Tibial nerve (tissue), 4 donors: ENCODE measurements around the gene CORO2B. TPM values are rescaled to one million over a fixed set of nuclear protein-coding genes. Genes with fewer than 3 reads are reported as not detected.
"Not testable (repeated sequence)": the region's sequence is repeated elsewhere in the genome, so short reads cannot be mapped to it uniquely, and the experiment has no call there.

Experiments
- DNase-seq, 2 donors: peaks; one replicate each; pipeline ENCODE4 v3.0.0-alpha.2; 2019; ENCODE audit warnings: low spot score in 2 of 2
- H3K27ac ChIP-seq, 4 donors: fragments of 200-600 bp; sonication (generic) in 3 of 4; one replicate each; pipeline ENCODE4 v1.5.1; 2017 to 2019; ENCODE audit warnings: mild to moderate bottlenecking in 1 of 4
- H3K27me3 ChIP-seq, 2 donors: fragments of 200-600 bp; sonication (generic) in 1 of 2; one replicate each; pipeline versions ENCODE4 v1.5.1 to v1.6.0; 2017 to 2019
- H3K36me3 ChIP-seq, 3 donors: fragments of 200-600 bp; sonication (generic); one replicate each; pipeline ENCODE4 v1.5.1; 2018 to 2019
- H3K4me1 ChIP-seq, 4 donors: fragments of 200-600 bp; sonication (generic) in 3 of 4; one replicate each; pipeline ENCODE4 v1.5.1; 2017 to 2019
- H3K4me3 ChIP-seq, 4 donors: fragments of 200-600 bp; sonication (generic) in 3 of 4; one replicate each; pipeline ENCODE4 v1.5.1; 2017 to 2019; ENCODE audit warnings: mild to moderate bottlenecking in 1 of 4, moderate library complexity in 1 of 4
- H3K9me3 ChIP-seq, 4 donors: fragments of 200-600 bp; sonication (generic) in 3 of 4; one replicate each; pipeline ENCODE4 v1.5.1; 2017 to 2019
- CTCF ChIP-seq, 5 experiments: fragments of 200-600 bp in 3 of 5; fragments of 450-650 bp in 2 of 5; sonication (generic) in 3 of 5; IDR thresholded peaks; one replicate each; pipeline ENCODE4 v1.5.1; 2016 to 2019; ENCODE audit warnings: antibody characterized with exemption in 5 of 5, mild to moderate bottlenecking in 3 of 5, moderate library complexity in 2 of 5
- EP300 ChIP-seq, 2 donors: sonication (generic); formaldehyde crosslinking; IDR thresholded peaks; one replicate each; pipeline ENCODE4 v1.6.1; 2017; ENCODE audit warnings: antibody characterized with exemption in 2 of 2, mild to moderate bottlenecking in 1 of 2
- POLR2A ChIP-seq, 2 donors: fragments of 450-650 bp; IDR thresholded peaks; one replicate each; pipeline ENCODE4 v1.6.1; 2017; ENCODE audit warnings: antibody characterized with exemption in 2 of 2, mild to moderate bottlenecking in 2 of 2, moderate library complexity in 2 of 2
- WGBS, 2 donors: methylation state at CpG; one replicate each; pipeline ENCODE4 v1.1.5; 2018; 5-methylcytosine and 5-hydroxymethylcytosine counted together
- total RNA-seq, 4 donors: library from RNA; depleted of rRNA; stranded (reverse); fragments of >200 nt; gene quantifications; one replicate each; pipeline ENCODE4 v1.1.0, GENCODE V29; 2016

CORO2B gene
- total RNA-seq, 4 donors from 2014 or later: 6.3 to 12.6 (median 9.6) TPM

- Histone ChIP-seq H3K27ac (no peak overlapping the region), H3K4me3 (no peak overlapping the region), H3K4me1 (peaks cover 0 to 24% (median 3%) of the 10 kb centered on the region in 4 donors), H3K36me3 (peaks cover 0 to 9% (median 0%) of the 10 kb centered on the region in 3 donors), H3K27me3 (no peaks in the 10 kb centered on the region), H3K9me3 (no peaks in the 10 kb centered on the region)
- no peak for TF ChIP-seq POLR2A (IDR thresholded peaks at IDR 0.05)
- no peak for DNase-seq
- WGBS, 2 donors: 73 to 79% methylated on average over 8 of the region's 8 CpGs
Observed at GRCh38 chr15:68644083-68644904, 65.5 kb downstream of the CORO2B start.

GRCh38 chr15:68644996-68645395 is 66.2 kb downstream of the CORO2B start:
- peaks cover 0 to 9% (median 0%) of the 10 kb centered on the region in 3 donors for H3K36me3 ChIP-seq
- no peaks in the 10 kb centered on the region for H3K9me3 ChIP-seq
- no peaks in the 10 kb centered on the region for H3K27me3 ChIP-seq
- WGBS, 2 donors: 93 to 95% methylated on average over 17 of the region's 17 CpGs
- DNase-seq: no peak
- H3K27ac ChIP-seq: no peak overlapping the region
- peaks cover 0 to 17% (median 1%) of the 10 kb centered on the region in 4 donors for H3K4me1 ChIP-seq
- no peak overlapping the region for H3K4me3 ChIP-seq
- TF ChIP-seq EP300 (IDR thresholded peaks at IDR 0.05) (no peak), CTCF (IDR thresholded peaks at IDR 0.05) (no peak), POLR2A (IDR thresholded peaks at IDR 0.05) (no peak)

DNA sequence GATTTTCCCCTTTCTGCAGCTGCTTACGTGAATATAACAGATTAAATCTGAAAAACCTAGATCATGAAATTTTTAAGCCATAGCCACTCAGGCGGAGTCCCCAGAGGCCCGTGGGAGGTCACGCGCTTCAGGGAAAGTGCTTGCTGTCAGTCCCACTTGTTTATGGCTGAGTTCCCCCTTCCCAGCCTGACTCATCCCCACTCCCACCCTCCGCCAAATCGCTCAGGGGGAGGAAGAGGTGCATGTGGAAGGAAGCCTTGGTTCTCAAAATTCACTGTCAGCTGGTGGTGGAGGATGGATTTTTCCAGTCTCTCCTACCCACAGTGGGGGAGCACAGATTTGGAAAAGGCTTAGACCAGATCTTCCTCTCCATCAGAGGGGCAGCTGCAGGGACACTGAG is 67.4 kb downstream of the CORO2B start:
- no peak for DNase-seq
- Histone ChIP-seq H3K27ac (no peak overlapping the region), H3K27me3 (no peaks in the 10 kb centered on the region), H3K4me3 (no peak overlapping the region), H3K36me3 (peaks cover 0 to 9% (median 0%) of the 10 kb centered on the region in 3 donors), H3K4me1 (peaks cover 0 to 10% (median 1%) of the 10 kb centered on the region in 4 donors), H3K9me3 (no peaks in the 10 kb centered on the region)
- 75 to 76% methylated on average over 7 of the region's 7 CpGs for WGBS, 2 donors
- TF ChIP-seq POLR2A (IDR thresholded peaks at IDR 0.05) (no peak), EP300 (IDR thresholded peaks at IDR 0.05) (no peak), CTCF (IDR thresholded peaks at IDR 0.05) (no peak)

GRCh38 chr15:68646696-68647095 is 67.9 kb downstream of the CORO2B start:
- no peak overlapping the region for H3K27ac ChIP-seq
- no peaks in the 10 kb centered on the region for H3K9me3 ChIP-seq
- H3K27me3 ChIP-seq: no peaks in the 10 kb centered on the region
- no peak for TF ChIP-seq POLR2A (IDR thresholded peaks at IDR 0.05)
- TF ChIP-seq CTCF (IDR thresholded peaks at IDR 0.05): no peak
- TF ChIP-seq EP300 (IDR thresholded peaks at IDR 0.05): no peak
- H3K4me3 ChIP-seq: no peak overlapping the region
- peaks cover 0 to 9% (median 0%) of the 10 kb centered on the region in 3 donors for H3K36me3 ChIP-seq
- WGBS, 2 donors: 77 to 87% methylated on average over 5 of the region's 5 CpGs
- no peak for DNase-seq
- peaks cover 0 to 8% (median 4%) of the 10 kb centered on the region in 4 donors for H3K4me1 ChIP-seq

- H3K27ac ChIP-seq, H3K4me3 ChIP-seq, H3K36me3 ChIP-seq, H3K9me3 ChIP-seq, H3K27me3 ChIP-seq, DNase-seq: not testable (repeated sequence)
- WGBS, 2 donors: 92% methylated on average over 13 of the region's 13 CpGs
- peaks cover 0 to 15% (median 5%) of the 10 kb centered on the region in 4 donors for H3K4me1 ChIP-seq
Observed at GRCh38 chr15:68647361-68647760, 68.6 kb downstream of the CORO2B start.

DNA sequence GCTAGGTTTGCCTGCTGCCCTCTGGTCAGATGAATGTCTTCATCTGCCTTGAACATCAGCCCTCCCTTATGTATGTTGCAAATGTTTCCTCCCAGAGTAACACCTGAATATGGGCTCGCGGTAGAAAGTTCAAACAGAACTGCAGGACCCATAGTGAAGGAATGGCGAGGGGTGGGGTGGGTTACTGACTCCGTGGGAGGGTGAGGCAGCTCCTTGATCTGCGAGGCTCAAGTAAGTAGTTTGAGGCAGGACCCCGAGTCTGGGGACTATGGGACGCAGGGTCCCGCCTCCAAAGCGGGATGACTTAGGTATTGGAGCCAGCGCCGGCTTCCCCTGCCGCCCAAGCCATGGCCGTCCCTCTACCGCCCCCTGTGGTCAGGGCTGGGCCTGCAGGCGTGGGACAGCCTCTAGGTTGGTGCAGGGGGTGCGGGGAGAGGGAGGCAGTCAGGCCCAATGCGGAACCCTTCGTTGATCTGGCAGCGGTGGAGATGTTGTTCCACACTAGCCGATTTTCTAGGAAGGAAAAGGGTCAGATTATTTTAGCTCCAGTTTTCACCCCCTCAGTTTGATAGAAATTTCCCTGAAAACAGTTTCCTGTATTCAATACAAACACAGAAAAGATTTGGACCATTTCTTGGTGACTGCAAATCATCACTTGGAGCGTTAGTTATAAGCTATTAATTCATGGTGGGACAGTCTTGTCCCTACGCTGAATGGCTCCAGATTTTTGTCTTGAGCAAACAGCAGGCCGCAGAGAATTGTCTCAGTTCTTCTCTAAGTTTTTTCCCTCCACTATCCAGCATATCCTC is 72.3 kb downstream of the CORO2B start:
- 47 to 53% methylated on average over 23 of the region's 23 CpGs for WGBS, 2 donors
- TF ChIP-seq CTCF (IDR thresholded peaks at IDR 0.05): peak; percentile 60 to 78 (median 70)
- TF ChIP-seq POLR2A (IDR thresholded peaks at IDR 0.05): no peak
- peaks cover 0 to 46% (median 17%) of the 10 kb centered on the region in 4 donors for H3K4me1 ChIP-seq
- no peaks in the 10 kb centered on the region for H3K27me3 ChIP-seq
- no peaks in the 10 kb centered on the region for H3K9me3 ChIP-seq
- peak; percentile 22 to 31 for DNase-seq
- H3K4me3 ChIP-seq: no peak overlapping the region
- peaks cover 0 to 8% (median 0%) of the 10 kb centered on the region in 3 donors for H3K36me3 ChIP-seq
- H3K27ac ChIP-seq: peak overlapping the region in 3 of 4 donors; percentile 56 to 76 (median 72)
